Activated CD8-positive, alpha-beta T cell treated with anti-CD3 and anti-CD28 coated beads for 36 hours (primary cell): ENCODE measurements around the gene PANX2. TPM values are rescaled to one million over a fixed set of nuclear protein-coding genes. Genes with fewer than 3 reads are reported as not detected.

Experiments
- ATAC-seq: fragments of 200-7000 bp; cut with Tn5 transposase; one replicate; pipeline ENCODE4 v1.10.0; 2021; ENCODE audit warnings: mild to moderate bottlenecking, moderate library complexity
- CTCF ChIA-PET: fragments of 350-600 bp; sonication (Branson Sonifier 250); formaldehyde crosslinking; loops from one replicate; lab custom pipeline; 2021; ENCODE audit warnings: antibody characterized with exemption; lab: Charles Lee
- POLR2A ChIA-PET: fragments of 350-600 bp; sonication (Branson Sonifier 250); formaldehyde crosslinking; loops from one replicate; lab custom pipeline; 2021; ENCODE audit warnings: antibody characterized with exemption; lab: Charles Lee
- DNase-seq: peaks from one replicate; pipeline ENCODE4 v3.0.0-alpha.2; 2020
- H3K27ac Mint-ChIP-seq: one replicate; pipeline ENCODE4 v1.8.0; 2021; ENCODE audit warnings: mild to moderate bottlenecking, mixed read lengths
- H3K27me3 Mint-ChIP-seq: one replicate; pipeline ENCODE4 v1.8.0; 2021; ENCODE audit warnings: mixed read lengths
- H3K36me3 Mint-ChIP-seq: one replicate; pipeline ENCODE4 v1.8.0; 2021; ENCODE audit warnings: low read depth, mixed read lengths
- H3K4me1 Mint-ChIP-seq: one replicate; pipeline ENCODE4 v1.8.0; 2021; ENCODE audit warnings: low read depth, mixed read lengths
- H3K4me3 Mint-ChIP-seq: one replicate; pipeline ENCODE4 v1.8.0; 2021; ENCODE audit warnings: mild to moderate bottlenecking, moderate library complexity, mixed read lengths
- H3K9me3 Mint-ChIP-seq: one replicate; pipeline ENCODE4 v1.8.0; 2021; ENCODE audit warnings: mixed read lengths
- CTCF ChIP-seq: fragments of 200-600 bp; IDR thresholded peaks from one replicate; pipeline ENCODE4 v1.8.0; 2022; ENCODE audit warnings: antibody characterized with exemption, mild to moderate bottlenecking
- intact Hi-C: fragments of 100-400 bp; cut with micrococcal nuclease; formaldehyde crosslinking; loops from one replicate; pipeline ENCODE4 v1.10.0; 2022
- total RNA-seq, 2 experiments: library from RNA; stranded (reverse); gene quantifications; one replicate each; pipeline ENCODE4 v1.2.3, GENCODE V29; 2021

The PANX2 gene
- total RNA-seq, 2 experiments from 2014 or later = 3.3 to 3.9 TPM

GRCh38 chr22:50179937-50180726 lies 9.6 kb downstream of the PANX2 start:
- TF ChIP-seq CTCF = no peak
- no peak overlapping the region for H3K4me3 Mint-ChIP-seq
- no peaks in the 10 kb centered on the region for H3K9me3 Mint-ChIP-seq
- no peaks in the 10 kb centered on the region for H3K36me3 Mint-ChIP-seq
- H3K4me1 Mint-ChIP-seq = peaks cover 5% of the 10 kb centered on the region
- ChIA-PET POLR2A (no interaction called here), CTCF (no interaction called here)
- H3K27me3 Mint-ChIP-seq = peaks cover 4% of the 10 kb centered on the region
- intact Hi-C loops = no loop called here
- ATAC-seq (no peak), DNase-seq (no peak)
- H3K27ac Mint-ChIP-seq = no peak overlapping the region

GRCh38 chr22:50180727-50181521 lies 10.4 kb downstream of the PANX2 start:
- CTCF ChIA-PET = interaction anchor here (0.6 kb wide), 1 partner anchor 32 kb away, joined by 3 read pairs; no protein-coding TSS in a partner anchor
- H3K36me3 Mint-ChIP-seq = no peaks in the 10 kb centered on the region
- H3K27me3 Mint-ChIP-seq = peaks cover 5% of the 10 kb centered on the region
- ATAC-seq (no peak), DNase-seq (no peak)
- intact Hi-C loops = no loop called here
- H3K9me3 Mint-ChIP-seq = no peaks in the 10 kb centered on the region
- POLR2A ChIA-PET = interaction anchor here (2.0 kb wide), 1 partner anchor 10 kb away, joined by 9 read pairs; no protein-coding TSS in a partner anchor
- no peak overlapping the region for H3K4me3 Mint-ChIP-seq
- H3K27ac Mint-ChIP-seq = no peak overlapping the region
- H3K4me1 Mint-ChIP-seq = peaks cover 8% of the 10 kb centered on the region
- TF ChIP-seq CTCF = no peak

- intact Hi-C loops = no loop called here
- no peak overlapping the region for H3K4me3 Mint-ChIP-seq
- peaks cover 12% of the 10 kb centered on the region for H3K4me1 Mint-ChIP-seq
- H3K36me3 Mint-ChIP-seq = peaks cover 3% of the 10 kb centered on the region
- POLR2A ChIA-PET = interaction anchor here (0.8 to 2.0 kb wide), 3 partner anchors 8 to 9 kb away, joined by 3 to 9 read pairs (median 4); no protein-coding TSS in a partner anchor
- no peak for DNase-seq
- TF ChIP-seq CTCF = no peak
- no peaks in the 10 kb centered on the region for H3K9me3 Mint-ChIP-seq
- CTCF ChIA-PET = interaction anchor here (1.1 kb wide), 1 partner anchor 9 kb away, joined by 3 read pairs; no protein-coding TSS in a partner anchor
- H3K27me3 Mint-ChIP-seq = peaks cover 1% of the 10 kb centered on the region
- ATAC-seq = no peak
- no peak overlapping the region for H3K27ac Mint-ChIP-seq
Observed at GRCh38 chr22:50182176-50183081, 11.9 kb downstream of the PANX2 start.

GRCh38 chr22:50183141-50183971 lies 12.8 kb downstream of the PANX2 start:
- ChIA-PET POLR2A (interaction anchor here (1.2 kb wide), 1 partner anchor 10 kb away, joined by 4 read pairs; no protein-coding TSS in a partner anchor), CTCF (interaction anchor here (1.1 kb wide), 1 partner anchor 8 kb away, joined by 3 read pairs; no protein-coding TSS in a partner anchor)
- Mint-ChIP-seq H3K9me3 (no peaks in the 10 kb centered on the region), H3K4me1 (peaks cover 14% of the 10 kb centered on the region), H3K27me3 (peaks cover 1% of the 10 kb centered on the region), H3K27ac (no peak overlapping the region), H3K4me3 (no peak overlapping the region), H3K36me3 (peaks cover 3% of the 10 kb centered on the region)
- DNase-seq (no peak), ATAC-seq (no peak)
- no peak for TF ChIP-seq CTCF
- intact Hi-C loops = no loop called here
